GM19025 (cell line): ENCODE measurements around the gene BANF1.
A peak's percentile ranks its signal among the peaks of the same experiment; 100 is the strongest.

Source experiments
- ATAC-seq: cut with Tn5 transposase; IDR thresholded peaks from one replicate; pipeline ENCODE4 v1.9.1; 2021; ENCODE audit warnings: mild to moderate bottlenecking, low read depth, moderate library complexity; ENCODE audit not compliant: unreplicated experiment

The BANF1 gene

DNA sequence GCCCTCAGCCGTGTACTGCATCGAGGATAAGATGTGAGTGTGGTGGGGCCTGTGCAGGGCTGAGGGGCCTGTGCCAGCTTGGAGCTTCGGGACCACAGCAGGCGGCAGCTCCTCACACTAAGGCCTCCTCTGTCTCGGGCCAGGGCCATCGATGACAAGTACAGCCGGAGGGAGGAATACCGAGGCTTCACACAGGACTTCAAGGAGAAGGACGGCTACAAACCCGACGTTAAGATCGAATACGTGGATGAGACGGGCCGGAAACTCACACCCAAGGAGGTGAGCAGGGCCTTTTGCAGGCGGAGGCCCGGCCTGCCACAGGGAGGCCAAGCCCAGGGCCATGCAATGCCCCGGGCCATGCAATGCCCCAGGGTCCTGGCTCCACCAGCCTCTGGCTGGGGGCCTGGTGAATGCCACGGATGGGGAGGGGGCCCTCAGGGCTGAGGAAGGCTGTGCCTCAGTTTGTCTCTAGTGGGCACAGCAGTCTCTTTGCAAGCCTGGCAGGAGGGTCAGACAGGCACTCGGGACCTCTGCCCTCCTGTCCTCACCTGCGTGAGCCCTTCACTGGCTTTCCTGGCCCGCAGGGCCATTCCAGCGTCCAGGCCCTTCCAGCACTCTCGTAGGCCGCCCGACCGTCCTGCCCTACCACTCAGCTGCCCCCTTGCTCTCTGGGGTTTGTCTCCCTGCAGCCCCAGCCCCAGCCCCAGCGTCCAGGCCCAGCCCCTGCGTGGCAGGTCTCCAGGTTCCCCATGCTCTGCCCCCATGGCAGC is 24.5 kb upstream of the BANF1 start:
- no peak for ATAC-seq

DNA sequence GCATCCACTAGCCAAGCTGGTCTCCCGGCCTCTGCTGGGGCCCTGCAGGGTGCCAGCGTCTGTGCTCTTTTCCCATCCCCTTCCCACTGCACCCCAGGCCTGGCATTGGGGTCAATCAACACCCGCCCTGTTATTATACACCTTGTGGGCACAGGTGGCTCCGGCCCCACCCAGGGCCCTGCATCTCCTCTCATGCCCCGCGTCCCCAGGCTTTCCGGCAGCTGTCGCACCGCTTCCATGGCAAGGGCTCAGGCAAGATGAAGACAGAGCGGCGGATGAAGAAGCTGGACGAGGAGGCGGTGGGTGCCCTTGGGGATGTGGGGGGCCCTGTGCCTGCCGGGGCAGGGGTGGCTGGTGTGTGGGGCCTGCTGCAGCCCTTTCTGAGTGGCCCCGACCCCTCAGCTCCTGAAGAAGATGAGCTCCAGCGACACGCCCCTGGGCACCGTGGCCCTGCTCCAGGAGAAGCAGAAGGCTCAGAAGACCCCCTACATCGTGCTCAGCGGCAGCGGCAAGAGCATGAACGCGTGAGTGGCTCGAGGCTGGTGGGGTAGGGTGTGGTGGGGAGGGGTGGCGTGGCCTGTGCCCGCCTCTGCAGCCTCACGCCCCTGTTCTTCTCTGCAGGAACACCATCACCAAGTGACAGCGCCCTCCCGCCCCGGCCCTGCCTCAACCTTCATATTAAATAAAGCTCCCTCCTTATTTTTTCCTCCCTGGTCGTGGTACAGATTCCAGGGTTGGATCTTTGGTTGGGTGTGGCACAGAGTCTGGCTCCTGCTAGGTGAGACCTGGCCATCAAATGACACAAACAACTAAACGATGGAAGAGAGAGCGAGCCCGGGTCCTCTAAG is 23.7 kb upstream of the BANF1 start:
- no peak for ATAC-seq

DNA sequence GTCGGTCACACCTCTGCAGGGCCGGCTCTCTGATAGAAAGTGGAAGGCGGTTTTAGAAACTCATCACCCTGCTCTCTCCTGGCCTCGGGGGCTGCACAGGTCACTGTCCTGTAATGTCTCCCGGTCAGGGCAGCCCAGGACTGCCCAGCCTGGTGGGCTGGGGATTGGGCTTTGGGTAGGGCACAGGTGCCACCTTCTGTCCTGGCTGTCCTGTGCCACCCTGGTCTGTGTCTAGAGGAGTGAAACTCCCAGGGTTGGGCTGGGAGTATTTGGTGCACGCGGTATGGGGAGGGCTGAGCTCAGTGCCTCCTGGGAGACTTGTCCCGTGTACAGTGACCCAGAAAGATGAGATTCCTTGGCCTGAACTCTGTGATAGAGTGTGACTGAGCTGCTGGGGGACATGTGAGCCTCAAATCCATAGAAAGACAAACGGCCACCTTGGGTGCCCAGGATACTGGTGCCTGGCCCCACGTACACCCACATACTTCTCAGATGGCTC is 23.0 kb upstream of the BANF1 start:
- ATAC-seq: no peak

DNA sequence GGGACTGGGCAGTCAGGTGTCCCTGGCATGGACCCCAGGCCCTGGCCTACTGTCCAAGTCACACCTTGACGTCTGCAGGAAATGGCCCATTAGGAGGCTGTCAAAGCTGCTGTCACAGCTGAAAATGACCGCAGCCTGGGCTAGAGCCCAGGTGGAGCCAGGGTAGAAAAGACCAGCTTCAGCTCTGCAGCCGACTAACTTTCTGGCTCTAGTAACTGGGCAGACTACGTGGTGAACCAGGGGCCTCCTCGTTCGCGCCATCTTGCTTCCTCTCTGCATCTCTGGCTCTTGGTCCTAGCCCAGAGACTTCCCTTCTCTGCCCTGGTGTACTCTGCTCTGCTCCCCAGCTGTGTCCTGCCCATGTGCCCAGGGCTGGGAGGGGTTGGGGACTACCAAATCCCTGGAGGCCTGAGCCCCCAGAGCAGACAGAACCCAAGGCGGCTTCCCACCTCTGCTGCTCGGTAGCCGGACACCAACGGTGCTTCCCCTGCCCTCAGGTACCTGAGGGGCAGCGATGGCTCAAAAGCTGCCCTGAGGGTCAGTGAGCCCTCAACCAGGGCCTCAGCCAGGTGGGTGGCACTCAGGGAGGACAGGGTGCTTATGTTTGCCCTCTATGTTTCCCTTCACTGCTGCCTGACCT is 21.1 kb upstream of the BANF1 start:
- ATAC-seq: no peak

DNA sequence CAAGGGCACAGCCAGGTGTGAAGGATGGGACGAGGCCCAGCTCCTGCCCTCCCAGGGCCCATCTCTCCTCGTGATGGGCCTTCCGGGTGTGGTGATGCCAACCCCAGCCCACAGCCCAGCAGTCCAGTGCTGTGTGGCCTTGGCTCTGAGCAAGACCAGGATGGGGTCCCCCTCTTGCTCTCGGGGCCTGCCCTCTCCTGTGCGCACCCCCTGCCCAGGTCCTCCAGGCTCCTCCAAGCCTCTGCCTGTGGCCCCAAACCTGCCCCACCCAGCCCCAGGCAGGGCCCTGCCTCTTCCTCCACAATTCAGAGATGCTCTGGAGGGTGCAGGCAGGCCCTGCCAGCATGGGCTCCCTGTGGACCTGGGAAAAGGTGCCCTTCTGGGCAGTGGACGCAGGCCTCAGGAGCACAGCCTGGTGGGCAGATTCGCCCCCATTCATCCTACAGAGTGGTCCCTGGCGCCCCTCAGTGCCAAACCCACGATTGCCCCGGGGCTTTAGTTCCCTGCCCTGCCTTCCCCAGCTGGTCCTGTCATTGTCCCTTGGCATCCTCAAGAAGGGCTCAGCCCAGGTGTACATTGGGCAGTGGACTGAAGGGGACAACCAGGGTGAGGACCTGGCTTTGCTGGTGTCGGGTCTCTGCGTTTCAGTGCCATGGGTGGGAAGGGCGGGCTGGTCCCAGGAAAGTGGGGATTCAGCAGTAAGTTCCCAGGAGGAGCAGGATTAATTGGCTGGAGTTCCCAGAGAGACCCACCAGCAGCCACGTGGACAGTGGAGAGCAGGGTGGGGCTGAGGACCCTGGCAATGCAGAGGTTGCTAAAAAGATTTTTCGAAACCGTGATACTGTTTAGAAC is 20.1 kb upstream of the BANF1 start:
- ATAC-seq: no peak

DNA sequence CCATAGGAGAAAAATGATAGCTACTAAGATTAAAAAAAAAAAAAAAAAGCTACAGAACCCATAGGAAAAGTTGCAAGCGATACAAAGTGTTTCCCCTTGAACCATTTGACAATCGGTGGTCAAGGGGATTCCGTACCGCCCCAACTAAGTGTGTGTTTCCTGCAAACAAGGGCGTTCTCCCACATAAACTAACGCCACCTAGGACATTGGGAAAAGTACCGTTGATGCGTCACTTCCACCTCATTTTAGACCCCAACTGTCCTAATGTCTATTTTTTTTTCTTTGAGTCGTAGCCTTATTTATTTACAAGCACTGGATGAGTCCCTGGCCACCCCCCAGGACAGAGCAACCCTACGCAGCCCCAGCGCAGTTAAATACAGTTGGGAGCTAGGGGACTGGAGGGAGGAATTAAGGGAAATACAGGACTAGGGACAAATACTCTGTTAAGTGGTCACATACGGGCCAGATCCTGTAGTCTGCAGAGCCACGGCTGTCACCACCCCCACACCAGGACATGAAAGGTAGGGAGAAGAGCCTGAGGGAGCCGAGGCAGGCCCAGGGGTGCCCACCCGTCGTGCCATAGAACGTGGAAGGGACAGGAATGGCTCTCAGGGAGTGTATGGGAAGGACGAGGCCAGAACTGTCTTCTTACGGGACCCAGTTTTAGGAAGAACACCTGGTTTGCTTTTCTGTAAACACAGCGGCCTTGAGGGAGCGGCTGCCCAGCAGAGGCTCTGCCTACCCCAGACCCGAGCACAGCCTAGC is 19.3 kb upstream of the BANF1 start:
- no peak for ATAC-seq

DNA sequence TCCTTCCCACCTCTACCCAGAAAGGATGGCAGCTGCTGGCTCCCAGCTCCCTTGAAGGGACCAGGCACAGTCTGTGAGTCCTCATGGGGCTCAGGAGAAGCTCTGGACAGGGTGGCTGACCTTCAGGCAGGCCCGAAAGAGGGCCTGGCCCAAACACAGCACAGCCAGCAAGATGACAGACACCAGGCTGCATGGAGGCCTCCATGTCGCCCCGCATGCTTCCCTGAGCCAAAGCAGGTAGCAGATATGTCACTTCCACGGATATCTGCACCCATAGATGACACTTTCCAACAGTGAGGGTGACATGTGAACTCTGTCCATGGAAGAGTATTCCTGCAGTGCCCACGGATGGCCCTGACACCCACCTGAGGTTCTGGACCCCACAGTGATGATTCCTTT is 18.7 kb upstream of the BANF1 start:
- no peak for ATAC-seq

DNA sequence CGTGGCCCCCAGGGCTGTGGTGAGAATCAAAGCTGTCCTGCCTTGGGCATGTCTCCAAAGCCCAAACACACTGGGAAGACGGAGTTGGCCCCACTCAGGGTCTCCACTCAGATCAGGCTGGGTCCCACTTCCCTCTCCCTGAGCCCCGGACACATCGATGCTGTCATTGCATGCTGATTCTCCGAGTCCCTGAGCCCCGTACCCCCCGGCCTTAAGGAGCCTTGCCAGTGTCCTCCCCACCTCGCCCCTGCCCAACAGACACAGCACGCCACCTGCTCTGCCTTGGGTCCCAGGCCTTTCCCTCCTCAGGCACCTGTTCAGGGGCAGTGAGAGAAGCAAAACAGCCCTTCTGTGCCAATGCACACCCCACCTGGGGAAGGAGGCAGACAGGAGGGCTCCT is 15.0 kb upstream of the BANF1 start:
- ATAC-seq: no peak

DNA sequence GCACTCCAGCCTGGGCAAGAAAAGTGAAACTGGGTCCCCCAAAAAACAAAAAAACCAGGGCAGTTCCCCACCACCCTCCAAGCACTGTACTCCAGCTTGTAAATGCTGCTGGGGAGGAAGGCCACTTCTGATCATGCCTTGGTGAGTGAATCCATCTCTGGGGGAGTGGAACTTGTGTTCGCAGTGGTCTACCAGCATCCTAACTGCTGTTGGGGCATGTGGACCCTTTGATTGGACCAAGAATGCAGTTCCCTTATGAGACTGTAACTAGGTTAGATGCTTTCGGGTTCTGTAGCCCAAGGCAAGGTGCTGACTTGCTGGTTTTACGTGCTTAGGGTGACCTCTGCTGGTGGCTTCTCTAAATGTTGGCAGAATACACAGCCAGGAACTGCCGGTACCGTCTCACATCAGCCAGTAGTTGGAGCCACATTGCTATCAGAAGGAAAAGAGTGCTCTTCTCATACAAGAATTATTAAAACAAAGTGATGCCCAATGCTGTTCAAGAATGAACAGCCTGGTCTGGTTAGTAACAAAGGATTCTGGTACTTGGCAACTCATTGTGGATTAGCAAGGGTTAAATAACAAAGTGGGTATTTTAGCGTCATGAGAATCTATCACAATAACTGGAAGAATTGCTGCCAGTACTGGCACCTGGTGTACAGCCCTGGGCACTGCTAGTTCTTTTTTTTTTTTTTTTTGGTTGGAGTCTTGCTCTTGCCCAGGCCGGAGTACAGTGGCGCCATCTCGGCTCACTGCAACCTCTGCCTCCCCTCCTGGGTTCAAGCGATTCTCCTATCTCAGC is 13.3 kb upstream of the BANF1 start:
- peak; percentile 87 for ATAC-seq

DNA sequence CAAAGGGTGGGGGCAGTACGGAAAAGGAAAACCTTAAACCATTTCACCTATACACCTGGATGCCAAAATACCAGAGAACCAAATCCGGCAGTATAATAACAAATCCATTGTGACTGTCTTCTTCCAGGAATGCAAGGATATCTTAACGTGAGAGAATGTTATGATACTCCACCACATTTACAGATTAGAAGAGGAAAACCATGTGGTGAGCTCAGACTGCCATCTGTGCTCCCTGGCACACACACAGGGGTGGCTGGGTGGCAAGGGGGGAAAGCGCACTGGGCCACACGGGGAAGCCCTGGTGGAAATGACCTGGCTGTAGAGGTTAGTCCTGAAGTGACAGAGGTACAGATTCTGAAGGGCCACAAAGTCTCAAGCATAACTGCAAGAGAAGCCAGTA is 10.2 kb upstream of the BANF1 start:
- no peak for ATAC-seq

DNA sequence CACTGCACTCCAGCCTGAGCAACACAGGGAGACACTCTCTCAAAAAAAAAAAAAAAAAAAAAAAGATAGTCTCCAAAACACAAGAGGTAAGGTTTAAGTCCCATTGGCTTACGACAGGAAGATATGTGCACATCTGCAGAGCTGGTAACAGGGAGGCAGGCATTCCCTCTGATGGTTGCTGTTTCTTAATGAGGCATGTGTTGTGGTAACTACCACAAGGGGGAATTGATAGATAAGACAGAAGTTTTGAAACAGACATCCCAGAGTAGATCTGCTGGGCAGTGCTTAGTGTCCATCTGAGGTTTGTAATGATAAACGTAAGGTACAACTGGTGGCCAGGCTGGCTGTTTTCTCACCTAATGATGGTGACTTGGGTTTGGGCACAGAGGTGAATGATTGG is 5.0 kb upstream of the BANF1 start:
- no peak for ATAC-seq

DNA sequence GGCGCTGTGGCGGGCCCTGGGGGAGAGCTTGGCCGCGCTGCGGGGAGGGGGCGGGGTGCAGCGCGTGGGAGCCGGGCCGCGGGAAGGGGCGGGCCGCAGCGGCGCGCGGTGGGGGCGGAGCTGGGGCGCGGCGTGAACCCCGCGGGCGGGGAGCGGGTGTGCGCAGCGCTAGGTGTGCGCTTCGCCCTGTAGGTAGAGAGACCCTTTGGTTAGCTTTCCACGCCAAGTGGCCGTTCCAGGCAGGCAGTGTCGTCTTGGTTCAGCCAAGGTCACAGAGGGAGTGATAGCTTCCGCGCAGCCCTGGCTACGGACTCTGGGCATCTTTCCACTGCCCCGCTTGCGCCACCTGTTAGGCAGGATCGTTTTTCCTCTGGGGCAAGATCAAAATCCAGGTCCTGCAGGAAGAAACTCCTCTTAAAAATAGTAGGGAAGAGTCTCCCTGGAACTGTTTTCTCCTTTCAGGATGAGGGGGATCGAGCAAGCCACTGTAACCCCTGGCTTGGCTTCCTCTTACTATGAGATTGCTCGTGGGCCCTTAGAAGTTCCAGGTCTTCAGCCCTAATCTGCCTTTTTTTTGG is 434 bp downstream of the BANF1 start:
- peak; percentile 47 for ATAC-seq

DNA sequence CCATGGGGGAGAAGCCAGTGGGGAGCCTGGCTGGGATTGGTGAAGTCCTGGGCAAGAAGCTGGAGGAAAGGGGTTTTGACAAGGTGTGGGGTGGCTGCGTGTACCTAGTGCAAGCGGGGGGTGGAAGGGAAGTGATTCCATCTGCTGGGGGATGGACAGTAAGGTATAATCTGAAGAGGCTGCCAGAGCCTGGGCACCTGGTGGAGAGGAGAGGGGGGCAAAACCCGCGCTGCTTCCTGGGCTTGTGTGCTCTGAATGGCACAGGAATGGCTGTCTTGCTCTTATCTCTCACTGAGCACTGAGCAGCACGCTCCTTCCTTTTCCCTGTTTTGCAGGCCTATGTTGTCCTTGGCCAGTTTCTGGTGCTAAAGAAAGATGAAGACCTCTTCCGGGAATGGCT is 988 bp downstream of the BANF1 start:
- ATAC-seq: no peak

DNA sequence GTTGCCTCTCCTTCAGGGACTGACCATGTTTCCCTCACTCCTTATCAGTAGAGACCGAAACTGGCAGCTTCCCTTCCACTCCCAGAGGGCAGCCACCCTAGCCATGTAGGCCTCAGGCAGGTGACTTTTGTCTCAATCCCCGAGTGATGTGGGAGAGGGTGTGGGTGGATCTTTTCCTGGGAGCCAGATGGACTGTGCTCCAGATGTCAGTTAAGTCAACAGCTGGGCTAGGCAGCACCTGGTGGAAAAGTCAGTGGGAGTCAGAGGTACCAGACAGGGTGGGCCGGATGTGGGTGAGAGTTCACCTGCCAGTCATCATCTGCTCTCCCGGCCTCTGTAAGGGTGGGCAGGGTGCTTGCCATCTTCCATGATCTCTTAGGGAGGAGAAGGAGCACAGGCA is 1.9 kb downstream of the BANF1 start:
- ATAC-seq: no peak

DNA sequence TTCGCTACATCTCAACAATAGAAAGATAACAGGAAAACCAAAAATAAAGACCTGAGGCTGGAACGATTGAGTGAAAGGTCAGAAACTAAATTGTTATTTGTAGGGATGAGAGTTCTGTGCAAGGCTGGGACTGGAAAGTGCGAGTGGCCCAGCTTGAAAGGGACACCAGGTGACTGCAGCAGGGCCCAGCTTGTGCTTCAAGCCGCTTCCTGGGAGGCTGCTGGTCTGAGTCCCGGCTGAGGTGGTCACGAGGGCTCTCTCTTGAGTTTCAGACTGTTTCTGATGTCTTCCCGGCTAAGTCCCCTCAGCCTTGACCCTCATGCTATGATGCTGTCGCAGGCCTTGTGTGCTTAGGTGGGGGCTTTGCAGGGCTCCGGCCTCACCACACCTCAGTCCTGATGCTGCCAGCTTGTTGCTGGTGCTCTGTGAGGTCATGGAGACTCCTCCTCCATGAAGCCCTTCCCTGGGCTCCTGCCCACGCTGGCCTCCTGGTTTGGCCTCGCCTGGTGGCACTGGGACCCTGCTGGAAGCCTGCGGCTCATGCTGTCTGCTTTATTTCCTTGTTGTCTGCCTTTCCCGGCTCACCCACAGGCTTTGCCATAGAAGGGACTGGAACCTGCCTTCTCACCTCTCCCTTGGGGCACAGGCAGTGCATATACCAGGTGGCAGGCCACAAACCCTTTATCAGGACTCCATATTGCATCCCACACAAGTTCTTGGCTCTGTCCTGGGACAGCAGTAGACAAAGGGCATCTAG is 4.0 kb downstream of the BANF1 start:
- no peak for ATAC-seq

DNA sequence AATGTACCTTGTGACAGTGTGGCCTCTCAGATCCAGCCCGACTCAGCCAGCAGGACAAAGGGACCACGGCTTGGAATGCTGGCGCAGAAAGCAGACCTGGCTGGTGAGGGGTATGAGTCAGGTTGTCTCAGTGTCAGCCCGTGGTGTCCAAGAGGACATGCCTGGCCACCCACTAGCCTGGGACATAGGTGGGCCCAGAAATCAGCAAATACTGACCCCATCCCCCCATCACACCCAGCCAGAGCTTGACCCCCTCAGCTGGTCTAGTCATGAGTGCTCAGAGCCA is 4.5 kb downstream of the BANF1 start:
- ATAC-seq: no peak

DNA sequence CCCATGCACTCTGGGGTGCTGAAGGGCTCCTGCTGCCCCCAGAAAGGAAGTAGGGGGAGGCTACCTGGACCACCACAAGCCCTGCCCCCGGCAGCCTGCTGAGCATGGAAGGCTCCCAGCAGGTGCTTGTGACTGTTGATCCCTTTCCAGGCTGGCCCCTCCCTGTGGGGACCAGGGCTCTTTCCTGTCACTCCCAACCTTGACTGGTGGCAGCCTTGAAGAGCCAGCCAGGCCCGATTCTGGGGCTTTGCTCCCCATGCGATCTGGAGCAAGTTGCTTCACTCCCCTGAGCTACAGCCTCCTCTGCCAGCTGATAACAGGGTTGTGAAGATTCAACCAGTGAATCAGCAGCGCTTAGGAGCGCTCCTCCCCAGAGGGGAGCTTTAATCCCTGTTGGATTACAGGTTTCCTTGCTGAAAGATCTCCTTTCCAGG is 4.9 kb downstream of the BANF1 start:
- ATAC-seq: no peak

DNA sequence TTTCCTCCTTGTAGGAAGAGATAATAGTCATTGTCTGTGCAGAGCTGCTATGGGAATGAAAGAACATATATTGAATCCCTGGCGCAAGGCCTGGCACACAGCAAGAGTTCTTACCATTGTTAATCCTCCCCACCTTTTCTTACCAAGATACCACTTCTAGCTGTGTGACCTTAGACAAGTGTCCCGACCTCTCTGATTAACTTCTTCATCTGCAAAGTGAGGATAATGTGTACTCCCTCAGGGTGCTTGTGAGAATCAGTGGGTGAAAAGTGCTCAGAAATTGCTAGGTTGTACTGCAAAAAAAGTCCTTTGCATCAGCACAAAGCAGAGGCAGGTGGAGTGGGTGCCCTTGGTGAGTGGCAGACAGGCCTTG is 5.8 kb downstream of the BANF1 start:
- no peak for ATAC-seq
